ENCODE data around the gene CNPY2. TPM values are rescaled to one million over a fixed set of nuclear protein-coding genes. Genes with fewer than 3 reads are reported as not detected.
"Not testable (repeated sequence)": the region's sequence is repeated elsewhere in the genome, so short reads cannot be mapped to it uniquely, and the experiment has no call there.

CNPY2 gene
- total and polyA plus RNA-seq, 8 donors: 126 to 168 (median 146) TPM

DNA sequence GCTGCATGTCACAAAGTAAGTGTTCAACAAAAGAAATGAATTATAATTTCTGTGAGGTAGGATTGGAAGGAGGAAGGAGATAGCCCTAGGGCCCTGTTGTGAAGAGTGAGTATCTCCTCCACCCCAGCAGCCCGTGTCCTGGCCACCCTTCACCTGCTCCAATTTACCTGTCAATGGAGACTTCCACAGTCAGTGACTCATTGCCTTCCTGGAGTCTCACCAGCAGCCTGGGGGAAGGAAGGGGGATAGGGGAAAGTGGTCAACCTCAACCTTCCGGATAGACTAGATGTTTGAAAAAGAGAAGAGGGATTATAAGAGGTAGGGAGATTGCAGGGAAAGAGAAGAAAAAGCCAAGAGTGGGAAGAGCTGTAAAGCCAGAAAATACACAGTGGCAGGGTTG is 34.9 kb upstream of the CNPY2 start:
- ATAC-seq (no peak), DNase-seq (no peak)
- no peak overlapping the region for H3K27ac ChIP-seq
- no peaks in the 10 kb centered on the region for H3K27me3 ChIP-seq
- no peak overlapping the region for H3K4me3 ChIP-seq
- no peaks in the 10 kb centered on the region for H3K9me3 ChIP-seq
- peaks cover 16 to 100% of the 10 kb centered on the region in 2 donors for H3K36me3 ChIP-seq
- no peaks in the 10 kb centered on the region for H3K4me1 ChIP-seq
- intact Hi-C loops (cut with DNase I): no loop called here
- TF ChIP-seq, protein P1, sequence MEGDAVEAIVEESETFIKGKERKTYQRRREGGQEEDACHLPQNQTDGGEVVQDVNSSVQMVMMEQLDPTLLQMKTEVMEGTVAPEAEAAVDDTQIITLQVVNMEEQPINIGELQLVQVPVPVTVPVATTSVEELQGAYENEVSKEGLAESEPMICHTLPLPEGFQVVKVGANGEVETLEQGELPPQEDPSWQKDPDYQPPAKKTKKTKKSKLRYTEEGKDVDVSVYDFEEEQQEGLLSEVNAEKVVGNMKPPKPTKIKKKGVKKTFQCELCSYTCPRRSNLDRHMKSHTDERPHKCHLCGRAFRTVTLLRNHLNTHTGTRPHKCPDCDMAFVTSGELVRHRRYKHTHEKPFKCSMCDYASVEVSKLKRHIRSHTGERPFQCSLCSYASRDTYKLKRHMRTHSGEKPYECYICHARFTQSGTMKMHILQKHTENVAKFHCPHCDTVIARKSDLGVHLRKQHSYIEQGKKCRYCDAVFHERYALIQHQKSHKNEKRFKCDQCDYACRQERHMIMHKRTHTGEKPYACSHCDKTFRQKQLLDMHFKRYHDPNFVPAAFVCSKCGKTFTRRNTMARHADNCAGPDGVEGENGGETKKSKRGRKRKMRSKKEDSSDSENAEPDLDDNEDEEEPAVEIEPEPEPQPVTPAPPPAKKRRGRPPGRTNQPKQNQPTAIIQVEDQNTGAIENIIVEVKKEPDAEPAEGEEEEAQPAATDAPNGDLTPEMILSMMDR (IDR thresholded peaks at IDR 0.05): no peak

DNA sequence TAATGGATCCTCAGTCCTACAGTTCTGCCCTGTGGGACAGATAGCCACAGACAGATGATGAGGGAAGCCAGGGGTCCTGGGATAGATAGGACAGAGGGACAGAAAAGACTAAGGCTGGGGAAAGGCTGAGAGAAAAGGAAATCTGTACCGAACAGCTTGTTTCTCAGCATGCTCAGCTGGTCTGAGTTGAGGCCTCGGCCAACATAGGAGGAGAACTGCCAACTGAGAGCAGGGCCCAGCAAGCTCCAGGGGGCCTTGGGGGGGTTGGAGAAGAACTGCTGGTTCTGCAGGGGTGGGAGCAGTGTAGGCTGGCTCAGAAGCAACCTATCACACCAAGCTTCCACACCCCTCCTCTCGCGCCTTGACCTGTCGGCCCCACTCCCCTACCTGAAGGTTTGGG is 33.0 kb upstream of the CNPY2 start:
- ATAC-seq (no peak), DNase-seq (no peak)
- H3K27ac ChIP-seq: no peak overlapping the region
- H3K4me3 ChIP-seq: no peak overlapping the region
- no peaks in the 10 kb centered on the region for H3K4me1 ChIP-seq
- intact Hi-C loops (cut with DNase I): no loop called here
- peaks cover 16 to 100% of the 10 kb centered on the region in 2 donors for H3K36me3 ChIP-seq
- H3K9me3 ChIP-seq: no peaks in the 10 kb centered on the region
- no peaks in the 10 kb centered on the region for H3K27me3 ChIP-seq
- TF ChIP-seq, protein P1 (IDR thresholded peaks at IDR 0.05): no peak

DNA sequence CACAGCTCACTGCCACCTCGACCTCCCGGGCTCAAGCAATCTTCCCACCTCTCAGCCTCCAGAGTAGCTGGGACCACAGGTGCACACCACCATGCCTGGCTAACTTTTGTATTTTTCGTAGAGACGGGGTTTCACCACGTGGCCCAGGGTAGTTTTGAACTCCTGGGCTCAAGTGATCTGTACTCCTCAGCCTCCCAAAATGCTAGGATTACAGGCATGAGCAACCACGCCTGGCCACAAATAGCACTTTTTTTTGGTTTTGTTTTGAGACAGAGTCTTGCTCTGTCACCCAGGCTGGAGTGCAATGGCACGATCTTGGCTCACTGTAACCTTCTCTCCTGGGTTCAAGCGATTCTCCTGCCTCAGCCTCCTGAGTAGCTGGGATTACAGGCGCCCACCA is 31.5 kb upstream of the CNPY2 start:
- intact Hi-C loops (cut with DNase I); H3K27ac ChIP-seq; H3K27me3 ChIP-seq; H3K4me1 ChIP-seq; H3K4me3 ChIP-seq; DNase-seq; ATAC-seq; H3K9me3 ChIP-seq: not testable (repeated sequence)
- H3K36me3 ChIP-seq: peaks cover 3 to 100% of the 10 kb centered on the region in 2 donors

DNA sequence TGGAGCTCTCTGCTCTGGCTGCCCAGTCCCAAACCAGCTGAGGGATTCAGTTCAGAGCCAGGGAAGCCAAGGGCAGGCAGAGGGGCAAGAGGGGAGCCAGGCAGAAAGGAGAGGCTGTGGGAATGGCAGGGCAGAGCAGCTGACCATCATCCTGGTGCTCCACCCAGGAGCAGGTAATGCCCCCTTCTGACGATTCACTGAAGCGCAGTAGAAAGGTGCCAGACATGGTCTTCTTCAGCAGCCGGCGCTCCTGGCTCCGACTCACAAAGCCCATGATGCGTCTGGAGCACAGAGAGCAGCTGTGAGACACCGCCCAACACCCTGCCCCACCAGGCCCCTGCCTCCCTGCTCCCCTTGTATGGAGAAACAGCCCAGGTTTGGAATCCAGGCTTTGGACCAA is 30.9 kb upstream of the CNPY2 start:
- Histone ChIP-seq H3K4me1 (no peaks in the 10 kb centered on the region), H3K36me3 (peaks cover 3 to 100% of the 10 kb centered on the region in 2 donors), H3K9me3 (no peaks in the 10 kb centered on the region), H3K4me3 (no peak overlapping the region), H3K27ac (no peak overlapping the region), H3K27me3 (no peaks in the 10 kb centered on the region)
- TF ChIP-seq, protein P1 (IDR thresholded peaks at IDR 0.05): no peak
- DNase-seq: no peak
- intact Hi-C loops (cut with DNase I): no loop called here
- ATAC-seq: no peak

DNA sequence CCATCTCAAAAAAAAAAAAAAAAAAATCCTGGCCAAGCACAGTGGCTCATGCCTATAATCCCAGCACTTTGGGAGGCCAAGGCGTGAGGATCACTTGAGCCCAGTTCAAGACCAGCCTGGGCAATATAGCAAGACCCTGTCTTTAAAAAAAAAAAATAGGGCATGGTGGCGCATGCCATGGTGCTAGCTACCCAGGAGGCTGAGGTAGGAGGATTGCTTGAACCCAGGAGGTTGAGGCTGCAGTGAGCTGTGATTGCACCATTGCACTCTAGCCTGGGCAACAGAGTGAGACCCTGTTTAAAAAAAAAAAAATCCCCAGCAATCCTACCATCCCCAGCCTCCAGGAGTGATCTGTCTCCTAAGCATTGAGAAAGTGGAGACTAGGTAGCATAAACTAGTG is 26.5 kb upstream of the CNPY2 start:
- H3K36me3 ChIP-seq: peaks cover 0 to 64% of the 10 kb centered on the region in 2 donors
- H3K4me3 ChIP-seq; H3K27me3 ChIP-seq; ATAC-seq; H3K27ac ChIP-seq; H3K9me3 ChIP-seq; DNase-seq; intact Hi-C loops (cut with DNase I): not testable (repeated sequence)
- peaks cover 0 to 29% of the 10 kb centered on the region in 2 donors for H3K4me1 ChIP-seq

DNA sequence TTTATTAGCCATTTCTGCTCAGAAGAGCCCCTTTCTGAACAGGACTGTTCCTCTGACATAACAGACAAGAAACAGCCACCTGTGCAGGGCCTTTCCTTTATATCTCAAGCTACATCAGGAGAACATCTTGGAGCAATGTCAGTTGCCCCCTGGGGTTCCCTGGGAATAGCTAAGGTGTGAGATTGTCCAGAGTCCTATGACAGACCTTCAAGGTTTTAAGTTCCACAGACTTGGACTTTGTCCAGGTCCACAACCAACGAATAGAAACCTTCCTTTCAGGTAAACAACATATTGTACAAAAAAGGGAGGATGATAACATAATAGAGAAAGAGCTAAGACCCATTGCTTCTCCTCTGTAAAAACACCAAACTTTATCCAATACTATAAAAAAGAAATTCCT is 25.8 kb upstream of the CNPY2 start:
- no peak for ATAC-seq
- TF ChIP-seq, protein P1 (IDR thresholded peaks at IDR 0.05): no peak

More for the DNA sequence above, 25.8 kb upstream of the CNPY2 start:
- intact Hi-C loops (cut with DNase I): no loop called here
- Histone ChIP-seq H3K27ac (no peak overlapping the region), H3K4me3 (no peak overlapping the region), H3K36me3 (peaks cover 0 to 57% of the 10 kb centered on the region in 2 donors), H3K27me3 (no peaks in the 10 kb centered on the region), H3K9me3 (no peaks in the 10 kb centered on the region), H3K4me1 (peaks cover 0 to 32% of the 10 kb centered on the region in 2 donors)
- no peak for DNase-seq
